GM12865 (cell line): ENCODE results near the gene DPH1.
A peak's percentile ranks its signal among the peaks of the same experiment; 100 is the strongest.

Experiments used
- DNase-seq: peaks from one replicate; pipeline ENCODE4 v3.0.0; 2010; ENCODE audit warnings: low read depth
- H3K4me3 ChIP-seq: 2 replicates; pipeline ENCODE4 v1.5.1; 2011; ENCODE audit warnings: mild to moderate bottlenecking, low read depth, low read length, control low read depth
- CTCF ChIP-seq: IDR thresholded peaks from 2 replicates; pipeline ENCODE4 v1.5.1; 2011; ENCODE audit warnings: low read length, control low read depth, low read depth, inconsistent platforms; ENCODE audit not compliant: insufficient read depth; ENCODE audit errors: missing control alignments

Gene DPH1

DNA sequence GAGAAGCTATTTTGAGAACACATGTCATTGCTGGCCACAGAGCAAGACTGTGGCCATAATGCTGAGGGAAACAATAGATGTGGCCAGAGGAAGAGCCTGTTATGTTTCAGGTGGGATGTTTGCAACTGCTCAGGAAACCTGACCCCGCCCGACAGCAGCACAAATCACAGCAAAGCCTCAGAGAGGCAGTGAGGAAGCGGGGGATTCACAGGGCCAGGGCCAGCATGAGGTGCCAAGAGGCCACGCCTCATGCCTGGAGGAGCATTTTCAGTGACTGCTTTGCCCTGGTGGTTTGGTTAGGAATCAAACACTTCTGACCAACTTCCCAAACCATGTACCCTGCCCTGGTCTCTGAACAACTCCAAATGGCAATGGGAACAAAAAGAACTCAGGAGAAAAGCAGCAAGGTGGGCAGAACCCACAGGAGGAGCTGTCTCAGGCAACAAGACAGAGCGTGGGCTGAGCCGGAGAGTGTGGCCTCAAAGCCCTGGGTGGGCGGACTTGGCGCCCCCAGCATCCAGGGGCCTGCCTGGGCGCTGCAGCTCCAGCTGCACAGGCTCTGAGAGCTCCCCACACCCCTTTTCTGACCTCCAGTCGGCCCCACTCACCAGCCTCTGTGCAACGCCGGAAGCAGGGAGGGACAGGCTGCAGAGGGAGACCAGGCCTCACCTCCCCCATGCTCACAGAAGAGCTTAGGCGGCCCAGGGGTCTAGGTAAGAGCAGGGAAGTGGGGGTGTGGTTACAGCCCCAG, 45.6 kb downstream of the DPH1 start:
- TF ChIP-seq CTCF, result no peak
- no peak for DNase-seq
- H3K4me3 ChIP-seq, result no peak overlapping the region

DNA sequence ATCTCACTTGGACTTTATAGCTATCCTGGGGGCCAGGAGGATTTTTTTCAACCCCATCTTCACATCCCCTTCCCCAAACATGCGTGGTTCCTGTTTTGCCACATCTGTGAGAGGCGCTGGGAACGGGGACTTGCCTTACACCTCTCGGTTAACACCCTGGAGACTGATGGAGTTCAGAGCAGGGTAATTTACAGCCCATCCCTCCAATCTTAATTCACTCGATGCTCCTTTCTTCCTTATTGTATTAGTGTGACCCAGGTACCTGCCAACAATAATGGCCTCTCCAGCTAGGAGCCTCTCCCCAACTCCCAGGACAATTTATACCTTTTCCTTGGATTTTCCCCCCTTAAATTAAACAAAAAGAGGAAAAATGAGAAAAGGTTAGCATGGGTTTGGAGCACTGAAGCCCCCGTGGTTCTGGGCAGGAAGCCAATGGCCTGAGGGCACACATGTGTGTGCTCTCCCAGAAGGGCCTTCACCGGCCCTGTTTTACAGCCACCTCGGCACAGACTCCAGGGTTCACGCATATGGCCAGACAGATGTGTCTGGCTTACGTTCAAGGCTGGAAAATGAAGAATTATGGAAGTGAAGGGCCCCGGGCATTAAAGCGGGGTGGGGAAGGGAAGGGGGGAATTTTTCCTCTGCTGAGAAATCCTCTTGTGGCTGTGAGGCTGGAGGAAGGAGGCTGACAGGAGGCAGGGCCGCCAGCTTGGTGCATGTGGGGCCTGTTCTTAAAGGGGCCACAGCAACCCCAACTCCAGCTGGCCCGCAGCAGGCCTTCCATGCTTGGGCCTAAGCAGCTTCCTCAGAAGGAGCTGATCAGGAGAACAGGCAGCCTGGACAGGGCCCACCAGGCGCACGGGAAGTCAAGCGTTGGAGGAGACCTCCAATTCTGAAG, 46.4 kb downstream of the DPH1 start:
- no peak for DNase-seq
- H3K4me3 ChIP-seq, result no peak overlapping the region
- no peak for TF ChIP-seq CTCF

- no peak for DNase-seq
- TF ChIP-seq CTCF, result no peak
- no peak overlapping the region for H3K4me3 ChIP-seq
Measured at GRCh38 chr17:2077040-2077439, 47.1 kb downstream of the DPH1 start.

DNA sequence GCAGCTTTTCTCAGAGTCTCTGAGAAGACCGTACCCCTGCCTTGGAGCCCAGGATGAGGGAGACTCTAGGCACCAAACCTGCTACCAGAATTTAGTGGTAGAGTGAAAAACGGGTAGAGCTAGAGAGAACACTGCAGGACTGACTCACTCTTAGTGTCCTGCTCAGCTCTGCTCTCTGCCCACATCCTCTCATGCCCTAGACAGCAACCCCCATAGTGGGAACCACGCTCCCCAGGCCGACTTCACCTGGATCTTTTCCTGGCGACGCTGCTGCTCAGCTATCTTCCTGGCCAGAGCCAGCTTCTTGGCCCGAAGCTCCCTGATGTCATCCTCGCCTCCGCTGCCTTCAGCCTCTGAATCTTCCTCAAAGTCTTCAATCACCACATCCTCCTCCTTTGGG, 51.6 kb downstream of the DPH1 start:
- DNase-seq, result no peak
- no peak for TF ChIP-seq CTCF

GRCh38 chr17:2082003-2082781, 52.2 kb downstream of the DPH1 start:
- no peak for TF ChIP-seq CTCF
- DNase-seq, result no peak
- H3K4me3 ChIP-seq, result no peak overlapping the region

More for the DNA sequence above, 51.6 kb downstream of the DPH1 start:
- no peak overlapping the region for H3K4me3 ChIP-seq

DNA sequence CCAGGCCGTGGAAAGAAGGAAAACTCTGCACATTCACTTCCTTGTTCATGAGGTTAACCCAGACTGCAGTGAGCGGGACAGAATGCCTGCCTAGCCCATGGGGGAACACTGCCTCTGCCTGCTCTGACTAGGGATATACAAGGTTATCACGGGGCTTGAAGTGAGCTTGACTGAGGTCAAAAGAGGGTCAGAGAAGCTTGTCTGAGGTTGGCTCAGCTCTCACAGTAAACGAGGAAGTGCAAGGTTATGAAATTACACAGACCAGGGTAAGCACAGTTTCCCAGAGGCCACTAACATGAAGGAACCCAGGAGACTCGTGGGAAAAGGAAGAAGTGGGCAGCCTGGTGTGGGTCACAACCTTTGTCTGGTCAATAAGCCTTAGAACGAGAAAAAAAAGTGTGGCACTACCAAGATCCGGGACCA, 53.7 kb downstream of the DPH1 start:
- H3K4me3 ChIP-seq, result no peak overlapping the region
- TF ChIP-seq CTCF, result no peak
- peak; percentile 84 for DNase-seq
